ENCODE data around the gene ARHGAP8.
"Not testable (repeated sequence)": the region's sequence is repeated elsewhere in the genome, so short reads cannot be mapped to it uniquely, and the experiment has no call there.

Gene ARHGAP8

DNA sequence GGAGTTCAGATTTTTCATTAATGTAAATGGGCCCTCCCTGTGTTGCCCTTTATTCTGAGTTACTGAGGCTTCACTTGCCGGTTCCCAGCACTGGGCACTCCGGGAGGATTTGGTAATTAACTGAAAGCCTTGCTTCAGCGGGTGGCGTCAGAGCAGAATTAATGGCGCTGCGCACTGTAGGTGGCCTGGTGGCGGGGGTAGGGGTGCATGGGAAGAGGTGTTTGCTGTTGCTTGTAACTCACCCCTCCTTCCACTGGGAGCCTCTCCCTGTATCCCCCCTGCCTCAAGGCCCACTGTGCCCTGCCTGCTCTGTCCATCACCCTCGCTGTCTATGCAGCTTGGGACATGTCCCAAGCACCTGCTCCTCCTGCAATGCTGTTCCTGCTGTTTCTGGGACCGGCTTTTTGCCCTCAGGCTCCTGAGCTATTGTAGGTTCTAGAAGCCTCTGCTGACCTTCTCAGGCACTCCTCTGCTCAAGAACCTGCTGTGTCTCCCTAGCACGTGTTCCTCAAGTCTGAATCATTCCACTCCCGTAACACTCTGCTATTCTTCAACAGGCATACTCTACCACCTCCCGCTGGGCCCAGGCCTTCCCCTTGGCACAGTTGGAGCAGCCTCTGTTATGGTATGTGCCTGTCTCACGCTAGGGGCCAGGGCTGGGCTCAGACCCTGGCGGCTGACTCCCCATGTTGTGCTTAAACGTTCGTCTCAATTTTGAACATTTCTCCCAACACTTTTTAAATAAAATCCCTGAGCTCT, 24.4 kb downstream of the ARHGAP8 start:
- peak; percentile 29 for DNase-seq

- no peak for DNase-seq
These were observed 25.0 kb downstream of the ARHGAP8 start for GRCh38 chr22:44777364-44777755.

DNA sequence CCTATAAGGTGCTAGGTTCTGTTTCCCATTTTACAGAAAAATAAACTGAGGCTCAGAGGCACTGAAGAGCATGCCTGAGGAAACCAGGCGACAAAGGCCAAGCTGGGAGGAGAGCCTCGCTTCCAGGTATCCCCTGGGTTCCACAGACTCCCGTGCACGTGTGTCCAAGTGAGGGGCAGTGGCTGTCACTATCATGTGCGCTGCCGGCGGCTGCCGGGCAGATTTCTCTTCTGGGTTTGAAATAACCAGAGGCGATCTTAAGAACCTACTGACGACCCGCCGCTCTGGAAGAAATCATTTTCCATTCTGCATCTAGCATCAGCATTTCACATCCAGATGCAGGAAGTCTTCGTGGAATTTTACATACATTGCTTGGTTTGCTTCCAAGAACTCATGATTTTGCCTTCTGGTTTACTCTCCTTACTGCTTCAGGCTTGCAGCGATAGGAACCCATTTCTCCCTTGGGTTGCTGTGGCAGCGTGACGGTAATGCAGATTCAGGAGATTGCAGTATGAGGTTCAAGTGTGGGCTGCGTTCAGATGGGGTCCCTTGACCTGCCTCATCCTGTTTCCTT, 28.6 kb downstream of the ARHGAP8 start:
- no peak for DNase-seq

DNA sequence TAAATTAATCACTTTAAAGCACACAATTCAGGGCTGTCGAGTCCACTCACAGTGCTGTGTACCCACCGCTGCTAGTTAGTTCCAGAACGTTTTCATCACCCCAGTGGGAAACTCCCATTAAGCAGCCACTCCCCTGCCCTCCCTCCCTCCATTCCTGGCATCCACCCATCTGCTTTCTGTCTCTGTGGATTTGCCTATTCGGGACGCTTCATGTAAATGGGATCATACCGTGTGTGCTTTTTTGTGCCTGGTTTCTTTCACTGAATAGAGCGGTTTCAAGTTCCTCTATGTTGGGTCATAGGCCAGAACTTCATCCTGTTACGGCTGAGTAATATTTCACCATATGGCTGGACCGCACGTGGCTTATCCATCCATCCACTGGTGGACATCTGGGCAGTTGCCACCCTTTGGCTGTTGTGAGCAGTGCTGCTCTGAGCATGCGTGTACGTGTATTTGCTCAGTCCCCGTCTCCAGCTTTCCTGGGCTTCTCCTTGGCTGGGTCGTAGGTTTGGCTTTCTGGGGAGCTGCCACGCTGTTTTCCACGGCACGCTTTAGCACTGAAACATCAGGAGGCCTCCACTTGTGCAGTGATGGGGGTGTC, 30.1 kb downstream of the ARHGAP8 start:
- DNase-seq, result no peak

DNA sequence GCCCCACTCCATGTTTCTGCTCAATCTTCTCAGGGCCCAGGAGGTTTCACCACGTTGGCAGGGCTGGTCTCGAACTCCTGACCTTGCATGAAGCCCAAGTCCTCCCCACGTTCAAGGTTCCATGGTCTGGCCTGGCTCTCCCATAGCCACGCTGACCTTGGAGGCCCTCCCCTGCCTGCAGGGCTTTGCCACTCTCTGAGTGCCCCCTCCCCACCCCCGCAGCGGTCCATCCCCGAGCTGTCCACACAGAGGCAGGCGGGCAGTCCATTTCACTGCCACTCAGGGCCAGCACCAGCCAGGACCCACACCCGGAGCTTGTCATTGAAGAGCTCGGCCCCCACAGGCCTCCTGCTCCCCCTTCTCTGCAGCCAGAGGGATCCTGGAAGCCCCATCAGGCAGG, 30.7 kb downstream of the ARHGAP8 start:
- DNase-seq, result no peak

GRCh38 chr22:44783581-44783980, 31.2 kb downstream of the ARHGAP8 start:
- no peak for DNase-seq

DNA sequence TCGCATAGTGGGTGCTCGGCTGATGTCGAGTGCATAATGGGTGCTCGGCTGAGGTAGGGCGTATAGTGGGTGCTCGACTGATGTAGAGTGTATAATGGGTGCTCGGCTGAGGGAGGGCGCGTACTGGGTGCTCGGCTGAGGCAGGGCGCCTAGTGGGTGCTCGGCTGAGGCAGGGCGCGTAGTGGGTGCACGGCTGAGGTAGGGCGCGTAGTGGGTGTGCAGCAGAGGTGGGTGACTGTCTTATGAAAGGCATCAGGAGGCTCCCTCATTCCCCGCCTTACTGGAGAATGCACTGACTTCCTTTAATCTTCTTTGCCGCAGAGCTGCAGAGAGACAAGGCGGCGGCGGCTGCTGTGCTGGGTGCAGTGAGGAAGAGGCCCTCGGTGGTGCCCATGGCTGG, 33.8 kb downstream of the ARHGAP8 start:
- DNase-seq, result no peak

DNA sequence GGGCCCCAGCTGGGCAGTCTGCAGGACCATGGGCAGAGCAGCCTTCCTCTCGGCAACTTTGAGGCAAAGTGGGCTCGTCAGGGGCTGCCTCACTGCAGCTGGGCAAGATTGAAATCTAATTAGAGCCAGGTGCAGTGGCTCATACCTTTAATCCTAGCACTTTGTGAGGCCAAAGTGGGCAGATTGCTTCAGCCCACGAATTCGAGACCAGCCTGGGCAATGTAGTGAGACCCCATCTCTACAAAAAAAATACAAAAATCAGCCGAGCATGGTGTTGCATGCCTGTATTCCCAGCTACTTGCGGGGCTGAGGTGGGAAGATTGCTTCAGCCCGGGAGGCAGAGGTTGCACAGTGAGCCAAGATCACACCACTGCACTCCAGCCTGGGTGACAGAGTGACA, 34.2 kb downstream of the ARHGAP8 start:
- DNase-seq, result no peak

DNA sequence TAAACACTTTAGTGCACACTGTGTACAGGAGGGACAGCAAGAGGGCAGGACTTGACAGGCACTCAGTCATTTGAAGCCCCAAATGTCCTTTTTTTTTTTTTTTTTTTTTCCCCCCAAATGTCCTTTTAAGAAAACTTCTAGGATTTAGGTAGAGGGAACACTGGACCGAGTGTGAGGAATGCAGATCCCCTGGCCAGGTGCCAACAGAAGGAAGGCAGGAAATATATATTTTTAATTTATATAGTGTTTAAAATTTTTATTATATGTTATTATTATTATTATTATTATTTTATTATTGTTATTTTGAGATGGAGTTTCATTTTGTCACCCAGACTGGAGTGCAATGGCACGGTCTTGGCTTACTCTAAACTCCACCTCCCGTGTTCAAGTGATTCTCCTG, 35.5 kb downstream of the ARHGAP8 start:
- DNase-seq, result no peak

DNA sequence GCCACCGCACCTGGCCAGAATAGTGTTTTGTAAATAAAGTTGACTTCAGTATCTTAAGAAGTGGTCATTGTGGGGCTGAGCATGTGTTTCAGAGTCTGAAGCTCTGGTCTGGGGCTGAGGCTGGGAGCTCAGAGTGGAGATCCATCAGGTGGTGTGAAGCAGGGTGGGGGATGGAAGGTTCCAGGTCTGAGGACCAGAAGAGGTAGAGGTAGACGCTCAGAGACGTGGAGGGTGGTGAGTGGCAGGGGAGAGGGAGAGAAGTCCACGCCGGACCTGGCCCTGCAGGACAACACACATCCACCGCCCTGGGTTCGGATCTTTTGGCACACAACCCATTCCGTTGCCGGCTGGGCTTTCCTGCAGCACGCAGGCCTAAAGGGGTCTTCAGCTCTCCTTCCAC, 40.7 kb downstream of the ARHGAP8 start:
- DNase-seq, result no peak

GRCh38 chr22:44793506-44794172, 41.3 kb downstream of the ARHGAP8 start:
- DNase-seq, result no peak

- DNase-seq, result no peak
These were observed 43.6 kb downstream of the ARHGAP8 start for GRCh38 chr22:44795701-44796630.

GRCh38 chr22:44797181-44797725, 44.9 kb downstream of the ARHGAP8 start:
- DNase-seq, result no peak

- DNase-seq, result no peak
These were observed 46.9 kb downstream of the ARHGAP8 start for GRCh38 chr22:44799077-44799945.

DNA sequence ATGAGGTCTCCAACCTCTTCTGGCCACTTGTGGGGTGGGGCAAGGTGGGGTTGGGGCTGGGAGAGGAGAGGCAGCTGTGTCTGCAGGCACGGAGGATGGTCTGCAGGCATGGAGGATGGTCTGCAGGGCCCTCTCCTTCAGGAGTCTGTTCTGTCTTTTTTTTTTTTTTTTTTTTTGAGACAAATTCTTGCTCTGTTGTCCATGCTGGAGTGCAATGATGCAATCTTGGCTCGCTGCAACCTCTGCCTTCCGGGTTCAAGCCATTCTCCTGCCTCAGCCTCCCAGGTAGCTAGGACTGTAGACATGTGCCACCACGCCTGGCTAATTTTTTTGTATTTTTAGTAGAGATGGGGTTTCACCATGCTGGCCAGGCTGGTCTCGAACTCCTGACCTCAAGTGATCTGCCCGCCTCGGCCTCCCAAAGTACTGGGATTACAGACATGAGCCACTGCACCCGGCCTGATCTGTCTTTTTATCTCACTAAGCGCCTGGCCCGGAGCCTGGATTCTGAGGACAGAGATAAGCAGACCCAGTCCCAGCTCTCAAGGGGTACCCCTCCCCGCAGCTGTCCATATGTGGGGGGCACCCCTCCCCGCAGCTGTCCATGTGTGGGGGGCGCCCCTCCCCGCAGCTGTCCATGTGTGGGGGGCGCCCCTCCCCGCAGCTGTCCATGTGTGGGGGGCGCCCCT, 47.7 kb downstream of the ARHGAP8 start:
- DNase-seq, result not testable (repeated sequence)

- no peak for DNase-seq
These were observed 49.1 kb downstream of the ARHGAP8 start for GRCh38 chr22:44801476-44801875.

- no peak for DNase-seq
These were observed 49.8 kb downstream of the ARHGAP8 start for GRCh38 chr22:44802071-44802700.

GRCh38 chr22:44802956-44803355, 50.6 kb downstream of the ARHGAP8 start:
- no peak for DNase-seq

DNA sequence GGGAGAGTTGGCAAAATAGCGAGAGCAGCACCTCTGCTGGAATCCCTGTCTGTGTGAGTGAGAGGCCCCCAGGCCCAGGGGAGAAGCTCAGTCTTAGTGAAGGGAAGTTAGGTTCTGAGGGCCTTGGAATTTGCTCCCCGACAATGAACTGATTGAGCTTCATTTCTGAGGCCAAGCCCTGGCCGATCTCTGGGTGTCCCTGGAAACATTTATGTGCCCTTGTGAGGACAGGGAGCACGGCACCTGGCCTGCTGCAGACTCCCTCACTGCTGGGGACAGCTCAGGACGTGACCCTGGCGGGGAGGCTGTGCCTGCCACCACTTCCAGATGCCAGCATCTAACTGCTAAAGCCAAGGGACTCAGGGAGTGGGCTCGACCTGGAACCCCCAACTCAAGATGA, 52.0 kb downstream of the ARHGAP8 start:
- no peak for DNase-seq

DNA sequence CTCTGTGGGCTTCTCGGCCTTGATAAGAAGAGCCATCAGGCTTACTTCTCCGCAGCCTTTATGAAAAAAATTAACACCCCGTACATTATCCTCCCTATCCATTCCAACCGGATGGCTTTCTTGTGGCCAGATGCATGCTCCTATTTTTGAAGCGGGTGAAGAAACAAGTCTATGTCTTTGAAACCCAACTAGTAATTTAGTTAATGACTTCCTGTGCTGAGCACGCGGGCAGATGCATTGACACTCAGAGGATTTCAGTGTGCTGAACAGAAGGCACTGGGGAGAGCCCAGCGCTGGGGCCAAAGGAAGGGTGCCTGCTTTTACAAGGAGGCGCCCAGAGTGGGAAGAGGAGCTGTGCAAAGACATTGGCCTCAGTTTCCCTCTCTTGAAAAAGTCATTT, 53.3 kb downstream of the ARHGAP8 start:
- no peak for DNase-seq
